CD4-positive, alpha-beta T cell treated with Interferon alpha-2 for 1 hour (primary cell): ENCODE results near the gene ARL13B.
"Not testable (repeated sequence)": the region's sequence is repeated elsewhere in the genome, so short reads cannot be mapped to it uniquely, and the experiment has no call there.

Source experiments
- DNase-seq, 2 donors: peaks; one replicate each; pipeline ENCODE4 v3.0.0-alpha.2; 2020 to 2022

The ARL13B gene

DNA sequence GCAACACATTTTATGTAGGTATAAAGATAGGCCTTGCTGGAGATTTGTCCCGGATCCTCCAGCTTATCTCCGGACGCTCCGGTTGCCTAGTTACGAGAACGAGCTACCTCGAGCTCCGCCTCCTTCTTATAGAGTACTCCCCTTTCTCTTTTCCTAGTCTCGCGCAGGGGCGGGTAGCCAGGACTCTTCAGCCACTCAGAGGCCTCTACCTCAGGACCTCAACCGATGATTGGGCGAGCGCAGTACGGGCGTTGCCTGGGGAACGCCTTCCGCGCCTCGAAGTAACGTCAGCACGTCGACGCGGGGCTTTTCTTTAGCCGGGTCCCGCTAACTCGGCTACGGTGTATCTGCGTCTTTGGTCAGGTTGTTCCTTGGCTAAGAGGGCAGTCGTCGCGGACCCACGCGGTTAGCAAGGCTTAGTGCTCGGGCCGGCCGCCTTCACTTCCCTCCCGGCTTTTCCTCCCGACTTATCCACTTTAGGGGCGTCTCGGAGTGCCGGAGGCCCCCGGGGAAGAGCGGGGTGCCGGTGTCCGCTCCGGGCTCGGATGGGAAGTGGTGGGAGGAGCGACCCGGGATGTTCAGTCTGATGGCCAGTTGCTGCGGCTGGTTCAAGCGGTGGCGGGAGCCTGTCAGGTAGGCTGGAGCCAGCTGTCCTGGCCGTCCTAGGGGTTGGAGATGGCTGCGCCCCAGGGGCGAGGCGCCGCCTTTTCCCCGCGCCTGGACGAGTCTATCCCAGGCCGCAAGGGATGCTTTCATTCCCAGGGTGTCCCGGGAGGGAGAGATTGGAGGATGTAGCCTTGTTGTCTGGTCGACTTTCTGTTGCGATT lies at the start of gene ARL13B:
TSS of gene ARL13B (plus strand) at position 306 of the 827 bp plus-strand sequence. CDS start at position 575, 269 bp downstream.
- peak; percentile 95 to 96 for DNase-seq

DNA sequence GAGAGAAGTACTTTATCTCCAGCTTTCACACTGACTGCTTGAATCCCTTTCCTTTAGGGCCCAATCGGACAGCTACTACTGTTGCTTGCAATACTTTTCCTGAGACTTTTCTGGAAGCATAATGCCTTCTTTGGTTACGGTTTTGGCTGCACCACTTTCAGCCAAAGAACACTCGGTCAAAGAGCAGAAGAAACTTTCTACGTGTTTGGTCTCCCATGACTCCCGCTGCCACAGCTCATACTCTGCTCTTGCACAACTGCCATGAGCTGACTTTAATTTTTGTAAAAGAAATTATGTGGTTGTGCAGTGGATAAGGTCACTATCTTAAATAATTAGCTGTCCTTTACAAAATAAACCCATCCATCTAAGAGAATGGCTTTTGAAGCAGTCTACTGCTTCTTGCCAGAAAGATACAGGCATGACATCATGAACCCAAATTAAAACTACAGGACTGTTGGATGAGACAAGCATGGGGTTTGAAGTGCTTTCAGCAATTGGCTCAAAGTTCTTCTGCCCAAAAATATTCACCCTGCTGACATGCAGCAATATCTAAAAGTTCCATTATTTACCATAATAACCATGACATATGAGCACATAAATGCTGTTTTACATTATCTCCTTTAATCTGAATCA lies 48.2 kb upstream of the ARL13B start:
- DNase-seq: no peak

DNA sequence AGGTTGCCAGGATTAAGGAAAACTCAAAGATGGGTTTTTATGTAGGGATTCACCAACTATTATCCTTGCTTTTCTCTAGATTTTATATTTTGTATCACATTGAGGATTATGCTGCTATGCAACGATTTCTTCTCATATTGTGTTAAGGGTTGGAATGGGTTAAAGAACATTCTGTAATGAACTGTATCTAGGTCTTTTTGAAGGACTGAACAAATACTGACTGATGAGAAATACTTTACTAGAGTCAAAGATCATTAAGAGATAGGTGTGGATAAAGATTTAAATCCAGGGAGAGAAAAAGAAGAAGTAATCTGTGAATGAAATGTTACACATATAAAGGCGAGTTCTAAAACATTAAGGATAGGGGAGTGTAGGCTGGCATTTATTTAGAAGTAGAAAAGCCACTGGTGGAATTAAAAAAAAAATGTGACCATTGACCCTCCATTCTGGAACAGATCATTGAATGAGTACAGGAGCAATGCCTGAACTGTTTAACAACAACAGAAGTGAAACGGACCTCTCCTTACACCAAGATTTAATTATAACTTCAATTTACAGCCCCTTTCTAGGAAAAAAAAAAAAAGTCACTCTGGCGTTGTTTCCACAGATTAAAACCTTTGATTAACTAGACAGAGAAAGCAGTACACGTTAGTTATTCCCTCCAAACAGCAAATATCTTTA lies 45.4 kb upstream of the ARL13B start:
- DNase-seq: no peak

DNA sequence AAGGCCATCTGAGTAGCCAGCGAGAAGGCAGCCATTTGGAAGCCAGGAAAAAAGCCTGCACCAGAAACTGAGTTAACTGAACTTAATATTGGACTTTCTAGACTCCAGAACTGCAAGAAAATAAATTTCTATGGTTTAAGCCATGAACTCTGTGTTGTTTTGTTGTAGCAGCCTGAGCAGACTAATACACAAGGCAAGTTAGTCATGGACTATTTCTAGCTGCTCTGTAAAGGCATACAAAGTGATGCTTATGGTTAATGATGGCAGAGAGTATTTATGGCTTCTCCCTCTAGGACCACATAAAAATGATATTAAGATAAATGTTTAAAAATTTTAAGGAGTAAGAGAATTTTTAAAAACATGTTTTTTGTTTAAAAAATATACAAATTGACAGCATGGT lies 43.4 kb upstream of the ARL13B start:
- no peak for DNase-seq

DNA sequence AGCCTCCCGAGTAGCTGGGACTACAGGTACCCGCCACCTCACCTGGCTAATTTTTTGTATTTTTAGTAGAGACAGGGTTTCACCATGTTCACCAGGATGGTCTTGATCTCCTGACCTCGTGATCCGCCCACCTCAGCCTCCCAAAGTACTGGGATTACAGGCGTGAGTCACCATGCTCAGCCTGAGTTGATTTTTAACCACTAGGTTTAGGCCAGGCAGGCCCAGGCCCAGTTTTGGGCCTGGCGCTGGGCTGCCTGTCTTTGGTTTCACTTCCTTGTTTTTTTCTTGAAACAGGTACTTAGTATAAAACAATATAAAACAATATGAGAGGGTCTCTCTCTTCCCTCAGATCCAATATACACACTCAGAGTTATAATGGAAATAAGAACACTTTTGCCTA lies 42.5 kb upstream of the ARL13B start:
- not testable (repeated sequence) for DNase-seq

DNA sequence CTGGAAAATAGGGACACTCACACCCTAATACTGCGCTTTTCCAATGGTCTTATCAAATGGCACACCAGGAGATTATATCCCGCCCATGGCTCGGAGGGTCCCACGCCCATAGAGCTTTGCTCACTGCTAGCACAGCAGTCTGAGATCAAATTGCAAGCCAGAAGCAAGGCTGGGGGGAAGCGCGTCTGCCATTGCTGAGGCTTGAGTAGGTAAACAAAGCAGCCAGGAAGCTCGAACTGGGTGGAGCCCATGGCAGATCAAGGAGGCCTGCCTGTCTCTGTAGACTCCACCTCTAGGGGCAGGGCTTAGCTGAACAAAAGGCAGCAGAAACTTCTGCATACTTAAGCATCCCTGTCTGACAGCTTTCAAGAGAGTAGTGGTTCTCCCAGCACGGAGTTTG lies 30.0 kb upstream of the ARL13B start:
- not testable (repeated sequence) for DNase-seq

DNA sequence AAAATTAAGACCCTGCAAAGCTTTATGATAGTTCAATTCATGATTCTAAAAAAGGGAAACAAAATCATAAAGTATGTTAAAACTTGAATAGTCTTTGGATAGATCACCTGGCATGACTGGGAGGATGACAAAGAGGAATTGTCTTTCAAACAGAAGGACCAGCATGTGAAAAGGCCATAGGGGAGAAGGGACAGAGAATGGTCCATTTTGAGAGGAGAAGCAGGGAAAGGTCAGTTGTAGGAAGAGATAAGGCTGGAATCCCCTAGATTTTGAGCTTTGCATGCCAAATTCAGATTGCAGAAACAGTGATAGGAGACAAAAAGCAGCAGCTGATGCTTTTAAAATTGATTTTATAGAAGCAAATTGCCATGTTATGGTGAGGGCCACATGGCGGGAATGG lies 18.9 kb upstream of the ARL13B start:
- no peak for DNase-seq

DNA sequence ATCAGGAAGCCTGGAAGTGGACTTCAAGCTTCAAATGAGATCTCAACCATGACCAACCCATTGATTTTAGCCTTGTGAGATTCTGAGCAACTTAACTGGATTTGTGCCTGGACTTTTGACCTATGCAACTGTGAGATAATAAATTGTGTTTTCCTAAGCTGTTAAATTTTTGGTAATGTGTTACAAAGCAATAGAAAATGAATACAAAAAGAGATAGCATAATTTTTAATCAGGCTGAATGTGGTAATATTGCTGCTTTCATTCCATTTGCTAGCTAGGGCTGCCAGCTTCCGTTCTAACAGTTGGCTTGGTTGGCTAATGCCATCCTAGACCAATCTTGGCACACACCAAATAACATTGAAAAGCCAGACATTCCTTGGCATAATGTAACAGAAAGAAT lies 18.5 kb upstream of the ARL13B start:
- DNase-seq: no peak

DNA sequence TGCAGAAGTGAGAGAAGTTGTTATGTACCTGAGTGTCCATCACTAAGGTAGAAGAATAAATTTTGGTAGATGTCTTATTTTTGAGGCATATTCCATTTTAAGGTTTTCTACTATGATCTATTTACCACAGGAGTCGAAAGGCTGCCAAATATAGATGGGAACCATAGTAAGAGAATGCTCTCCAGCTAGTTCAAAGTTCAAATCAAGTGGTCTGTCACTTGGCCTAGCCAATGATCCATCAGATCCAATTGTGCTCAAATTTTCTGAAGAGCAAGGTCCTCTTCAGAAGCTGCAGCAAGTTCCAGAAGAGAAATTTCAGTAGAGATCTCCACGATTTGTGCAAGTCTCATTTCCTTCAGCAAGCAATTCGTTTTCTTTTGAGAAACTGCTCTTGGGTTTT lies 17.2 kb upstream of the ARL13B start:
- no peak for DNase-seq

DNA sequence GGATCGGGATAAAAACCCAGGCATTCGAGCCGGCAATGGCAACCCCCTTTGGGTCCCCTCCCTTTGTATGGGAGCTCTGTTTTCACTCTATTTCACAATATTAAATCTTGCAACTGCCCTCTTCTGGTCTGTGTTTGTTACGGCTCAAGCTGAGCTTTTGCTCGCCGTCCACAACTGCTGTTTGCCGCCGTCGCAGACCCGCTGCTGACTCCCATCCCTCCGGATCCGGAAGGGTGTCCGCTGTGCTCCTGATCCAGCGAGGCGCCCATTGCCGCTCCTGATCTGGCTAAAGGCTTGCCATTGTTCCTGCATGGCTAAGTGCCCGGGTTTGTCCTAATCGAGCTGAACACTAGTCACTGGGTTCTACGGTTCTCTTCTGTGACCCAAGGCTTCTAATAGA lies 14.8 kb upstream of the ARL13B start:
- not testable (repeated sequence) for DNase-seq

DNA sequence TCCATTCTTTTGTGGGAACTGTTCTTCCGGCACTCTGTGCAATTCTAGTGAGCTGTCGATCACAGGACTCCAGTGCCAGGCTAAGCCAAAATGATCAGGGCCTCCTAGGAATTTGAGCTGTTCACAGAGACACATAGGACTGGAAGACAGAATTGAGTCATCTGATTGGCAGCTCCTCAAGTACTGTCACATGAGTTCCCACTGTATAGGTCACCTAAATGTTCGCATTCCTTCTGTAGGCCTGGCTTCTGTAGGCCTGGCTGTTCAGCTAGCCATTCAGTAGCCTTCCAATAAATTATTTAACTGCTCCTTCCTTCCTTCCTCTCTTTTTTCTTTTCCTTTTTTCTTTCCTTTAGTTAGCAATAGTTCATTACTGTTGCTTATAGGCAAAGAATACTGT lies 10.5 kb upstream of the ARL13B start:
- DNase-seq: no peak

DNA sequence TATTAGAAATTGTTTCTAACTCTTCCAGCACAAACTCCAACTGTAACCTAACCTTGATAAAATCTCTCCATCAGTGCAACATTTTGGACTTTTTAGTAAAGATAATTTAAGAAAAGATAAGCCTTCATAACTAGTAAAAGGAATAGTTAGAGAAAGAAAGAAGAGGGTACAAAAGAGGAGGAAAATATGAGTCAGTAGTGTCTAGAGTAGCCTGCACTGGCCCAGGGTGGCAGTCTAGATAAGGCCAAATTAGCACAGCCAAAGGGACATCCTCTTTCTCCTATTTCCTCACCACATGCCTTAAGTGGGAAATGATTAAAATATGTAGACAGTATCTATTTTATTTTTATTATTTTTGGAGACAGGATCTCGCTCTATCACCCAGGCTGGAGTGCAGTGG lies 10.0 kb upstream of the ARL13B start:
- DNase-seq: no peak

DNA sequence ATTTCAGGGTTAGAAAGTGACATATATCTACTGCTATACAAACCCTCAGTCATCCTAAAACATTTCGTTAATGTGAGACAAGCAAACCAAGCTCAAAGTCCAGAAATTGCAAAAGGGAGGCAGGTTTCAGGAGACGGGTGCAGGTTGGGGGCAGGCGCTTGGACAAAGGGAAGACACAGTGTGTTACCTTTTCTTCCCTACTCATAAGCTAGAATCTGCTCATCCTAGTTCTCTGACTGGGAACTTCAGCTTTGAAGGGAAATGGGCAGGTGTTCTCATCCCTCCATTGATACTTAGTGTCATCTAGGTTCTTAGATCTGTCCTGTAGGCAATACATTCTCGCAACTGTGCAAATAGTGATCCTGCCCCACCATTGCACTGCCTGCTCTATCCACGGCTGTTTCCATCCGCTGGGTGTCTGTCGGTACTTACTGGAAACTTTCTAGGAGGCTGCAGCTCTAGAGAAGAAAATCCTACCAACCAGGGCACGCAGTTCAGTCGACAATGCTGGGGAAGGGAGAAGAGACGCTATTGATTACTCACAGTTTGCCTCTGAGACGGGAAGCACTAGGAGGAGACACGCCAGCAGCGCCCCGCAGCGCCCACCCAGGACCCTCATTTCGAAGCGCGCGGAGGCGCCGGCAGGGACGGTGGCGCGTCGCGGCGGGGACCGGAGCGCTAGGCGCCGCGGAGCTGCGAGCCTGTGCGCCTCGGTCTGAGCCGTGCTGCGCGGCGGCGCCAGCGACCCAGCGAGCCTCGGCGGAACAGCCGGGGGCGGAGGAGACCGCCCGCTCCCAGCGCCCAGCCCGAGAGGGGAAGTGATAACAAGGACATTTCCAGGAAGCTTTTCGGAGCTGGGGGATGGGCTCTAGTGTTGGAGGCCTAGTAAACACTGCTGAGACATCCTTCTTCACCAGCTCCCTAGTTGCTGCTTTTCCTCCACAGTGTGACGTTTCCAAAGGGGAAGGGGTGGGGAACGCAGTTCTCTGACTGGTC lies 6.5 kb upstream of the ARL13B start, which contains the start of gene PROS1:
TSS of gene PROS1 (minus strand) at position 766 of the 996 bp plus-strand sequence. CDS start at position 619, 147 bp downstream.
- DNase-seq: peak; percentile 50 to 60

DNA sequence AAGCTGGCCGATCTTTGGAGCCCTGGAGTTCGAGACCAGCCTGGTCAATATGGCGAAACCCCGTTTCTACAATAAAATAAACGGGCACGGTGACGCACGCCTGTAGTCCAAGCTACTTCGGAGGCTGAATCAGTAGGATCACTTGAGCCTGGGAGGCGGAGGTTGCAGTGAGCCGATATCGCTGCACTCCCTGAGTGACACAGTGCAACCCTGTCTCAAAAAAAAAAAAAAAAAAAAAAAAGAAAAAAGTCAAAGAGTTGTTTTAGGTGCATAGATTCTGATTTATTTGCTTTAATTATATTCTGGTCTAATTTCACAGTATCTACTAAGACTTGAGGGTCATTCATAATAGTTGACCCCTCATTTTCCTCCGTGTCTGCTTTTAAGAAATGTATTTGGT lies 1.7 kb downstream of the ARL13B start:
- DNase-seq: no peak

DNA sequence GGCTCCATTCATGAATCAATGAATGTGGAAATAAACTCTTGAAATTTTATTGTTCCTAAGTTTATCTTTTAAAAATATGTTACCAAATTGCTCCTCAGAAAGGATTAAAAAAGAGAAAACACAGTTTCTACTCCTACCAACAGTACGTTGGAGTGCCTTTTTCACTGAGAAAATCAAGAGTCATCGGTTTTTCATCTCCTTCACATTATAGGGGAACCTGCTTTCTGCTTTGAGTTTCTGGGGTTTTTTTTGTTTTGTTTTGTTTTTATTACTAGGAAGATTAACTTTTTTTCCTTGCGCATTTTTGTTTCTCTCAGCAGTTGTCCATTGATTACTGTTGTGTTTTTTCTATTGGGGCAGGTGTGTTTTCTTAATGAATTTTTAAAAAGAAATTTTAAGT lies 3.5 kb downstream of the ARL13B start:
- no peak for DNase-seq

DNA sequence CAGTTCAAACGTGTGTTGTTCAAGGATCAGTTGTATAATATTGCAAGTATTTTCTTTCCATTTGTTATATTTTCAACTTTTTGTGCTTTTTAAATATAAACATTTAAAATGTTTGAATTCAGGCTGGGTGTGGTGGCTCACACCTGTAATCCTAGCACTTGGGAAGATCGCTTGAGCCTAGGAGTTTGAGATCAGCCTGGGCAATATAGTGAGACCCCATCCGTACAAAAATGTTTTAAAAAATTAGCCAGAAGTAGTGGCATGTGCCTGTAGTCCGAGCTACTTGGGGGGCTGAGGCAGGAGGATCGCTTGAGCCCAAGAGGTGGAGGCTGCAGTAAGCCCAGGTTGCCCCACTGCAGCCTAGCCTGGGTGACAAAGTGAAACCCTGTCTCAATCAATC lies 4.7 kb downstream of the ARL13B start:
- DNase-seq: no peak

DNA sequence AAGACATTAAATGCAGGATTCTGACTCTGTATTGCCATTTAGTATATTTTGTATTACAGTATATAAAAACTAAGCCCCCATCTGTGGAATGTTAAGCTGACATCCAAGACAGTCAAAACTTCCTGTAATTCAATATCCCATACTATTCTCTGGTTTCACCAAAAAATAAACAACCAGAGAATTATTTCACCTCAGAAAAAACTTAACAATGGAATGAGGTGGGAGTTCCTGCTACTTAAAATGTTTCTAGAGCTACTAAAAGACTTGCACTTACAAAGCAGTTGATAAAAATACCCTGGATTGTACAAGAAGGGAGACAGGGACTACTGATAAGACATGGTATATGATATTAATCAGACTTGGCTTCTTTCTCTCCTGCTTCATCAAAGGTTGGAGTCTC lies 8.3 kb downstream of the ARL13B start:
- no peak for DNase-seq

DNA sequence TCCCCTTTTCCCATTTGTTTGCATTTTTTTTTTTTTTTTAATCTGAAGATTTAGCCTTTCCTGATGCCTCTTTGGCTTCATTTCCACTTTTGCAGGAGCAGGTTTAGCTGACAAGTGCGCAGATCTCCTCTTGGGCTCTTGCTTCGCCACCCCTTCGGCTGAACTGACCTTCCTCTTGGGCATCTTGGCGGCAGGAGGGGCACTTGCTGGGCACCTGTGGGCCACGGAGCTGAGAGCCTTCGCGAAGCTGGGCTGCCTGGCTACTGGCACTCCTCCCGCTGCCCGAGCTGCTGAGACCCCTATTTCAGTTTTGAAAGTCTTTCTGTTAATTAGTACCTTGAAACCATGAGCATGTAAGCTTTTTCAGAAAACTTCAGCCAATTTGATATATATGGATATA lies 8.8 kb downstream of the ARL13B start:
- DNase-seq: no peak

DNA sequence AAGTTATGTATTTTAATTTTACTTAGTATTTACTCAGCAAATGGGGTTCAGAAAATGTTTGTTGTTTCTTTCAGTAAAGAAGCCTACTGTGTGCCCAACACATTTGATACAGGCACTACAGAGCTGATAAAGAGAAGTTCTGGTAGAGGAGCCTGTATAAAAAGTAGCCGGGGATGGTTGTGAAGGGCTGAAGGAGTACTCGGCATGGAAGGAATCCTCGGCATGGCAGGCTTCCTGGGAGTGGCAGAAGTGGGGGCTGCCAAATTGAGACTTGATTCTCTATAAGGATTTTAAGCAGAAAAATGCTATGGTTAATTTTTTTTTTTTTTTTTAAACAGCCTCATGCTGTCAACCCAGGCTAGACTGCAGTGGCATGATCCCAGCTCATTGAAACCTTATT lies 9.3 kb downstream of the ARL13B start:
- DNase-seq: no peak

DNA sequence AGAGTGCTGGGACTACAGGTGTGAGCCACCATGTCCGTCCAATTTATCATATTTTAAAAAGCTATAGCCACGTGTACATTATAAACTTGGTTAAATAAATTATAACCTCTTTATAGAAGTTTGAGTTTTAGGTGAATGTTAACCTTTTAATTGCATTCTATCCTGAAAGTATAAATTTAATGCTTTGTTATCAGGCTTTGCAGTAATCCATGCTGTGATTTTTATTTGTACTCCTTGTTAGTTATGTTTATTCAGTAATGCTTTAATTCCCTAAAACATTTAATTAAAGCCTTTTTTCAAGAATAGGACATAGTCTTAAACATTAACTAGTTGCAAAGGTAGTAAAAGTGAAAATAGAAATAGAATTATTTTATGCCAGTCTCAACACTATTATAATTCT lies 11.7 kb downstream of the ARL13B start:
- no peak for DNase-seq

DNA sequence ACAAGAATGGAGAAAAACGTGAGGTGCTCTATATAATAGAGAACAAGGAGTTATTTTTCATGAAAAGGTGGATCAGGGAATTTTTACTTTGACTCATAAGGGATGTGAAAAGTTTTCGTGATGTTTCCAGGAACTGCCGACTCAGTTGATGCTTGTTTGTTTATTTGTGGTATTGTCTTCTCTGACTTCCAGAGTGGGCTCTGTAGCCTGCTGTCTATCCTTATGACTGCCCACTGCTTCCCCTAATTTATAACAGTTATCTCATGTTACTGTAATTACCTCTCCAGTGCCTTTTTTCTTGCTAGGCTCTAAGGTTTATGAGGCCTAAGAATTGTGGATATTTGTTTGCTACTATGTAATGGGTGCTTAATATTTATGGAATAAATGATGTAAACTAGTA lies 12.3 kb downstream of the ARL13B start:
- DNase-seq: no peak

DNA sequence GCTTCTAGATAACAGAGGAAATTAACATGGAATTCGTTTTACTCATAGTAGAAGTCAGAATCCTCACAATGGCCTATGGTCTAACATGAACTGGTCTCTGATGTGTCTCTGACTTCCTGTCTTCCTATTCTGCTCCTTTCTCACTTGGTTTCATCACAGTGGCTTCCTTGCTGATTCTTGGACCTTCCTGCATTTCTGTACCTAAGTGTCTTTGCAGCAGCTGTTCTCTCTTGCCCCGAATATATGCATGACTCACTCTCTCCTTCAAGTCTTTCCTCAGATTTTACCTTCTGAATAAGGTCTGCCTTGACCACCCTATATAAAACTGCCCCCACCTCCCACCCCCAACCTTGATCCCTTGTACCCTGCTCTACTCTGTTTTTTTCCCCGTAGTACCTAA lies 14.1 kb downstream of the ARL13B start:
- no peak for DNase-seq

DNA sequence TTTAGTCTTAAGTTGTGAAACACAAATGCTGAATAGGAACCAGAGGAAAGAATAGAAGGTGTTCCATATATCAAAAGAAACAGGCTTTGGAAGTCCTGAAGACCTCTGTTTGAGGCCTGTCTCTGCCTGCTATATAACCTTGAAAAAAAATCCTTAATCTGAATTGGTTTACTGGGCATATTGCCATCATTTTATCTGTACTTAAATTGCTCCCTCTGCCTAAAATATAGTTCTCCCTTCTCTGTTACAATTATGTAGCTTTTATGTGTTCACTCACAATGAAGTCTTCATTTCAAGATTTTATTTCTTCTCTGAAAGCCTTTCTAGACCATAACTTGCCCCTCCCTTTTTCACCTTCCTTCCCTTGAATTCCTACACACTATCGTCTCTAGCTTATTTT lies 21.2 kb downstream of the ARL13B start:
- no peak for DNase-seq
